Upper lobe of left lung (tissue), 6 donors: Measurements from ENCODE around the gene AFF3. TPM values are rescaled to one million over a fixed set of nuclear protein-coding genes. Genes with fewer than 3 reads are reported as not detected.

Experiments
- ATAC-seq, 2 donors: fragments of 200-7000 bp; cut with Tn5 transposase; one replicate each; pipeline ENCODE4 v1.9.1; 2022; ENCODE audit warnings: mild to moderate bottlenecking in 2 of 2, moderate library complexity in 2 of 2; ENCODE audit not compliant: low FRiP score in 2 of 2
- DNase-seq, 2 donors: peaks; one replicate each; pipeline ENCODE4 v3.0.0-alpha.2; 2019 to 2020
- H3K27ac ChIP-seq, 4 donors: fragments of 200-600 bp; sonication (generic); one replicate each; pipeline ENCODE4 v1.5.1; 2016 to 2019
- H3K27me3 ChIP-seq, 4 donors: fragments of 200-600 bp; sonication (generic); one replicate each; pipeline ENCODE4 v1.5.1; 2017 to 2019
- H3K36me3 ChIP-seq, 4 donors: fragments of 200-600 bp; sonication (generic); one replicate each; pipeline ENCODE4 v1.5.1; 2016 to 2019
- H3K4me1 ChIP-seq, 4 donors: fragments of 200-600 bp; sonication (generic); one replicate each; pipeline ENCODE4 v1.5.1; 2018 to 2019
- H3K4me3 ChIP-seq, 4 donors: fragments of 200-600 bp; sonication (generic); one replicate each; pipeline ENCODE4 v1.5.1; 2017 to 2019; ENCODE audit warnings: mild to moderate bottlenecking in 2 of 4, moderate library complexity in 1 of 4
- H3K9me3 ChIP-seq, 4 donors: fragments of 200-600 bp; sonication (generic); one replicate each; pipeline ENCODE4 v1.5.1; 2018 to 2019
- EP300 ChIP-seq, 4 donors: sonication (generic); formaldehyde crosslinking; IDR thresholded peaks; one replicate each; pipeline ENCODE4 v1.5.1; 2017; ENCODE audit warnings: antibody characterized with exemption in 4 of 4, control low read depth in 2 of 4
- POLR2A ChIP-seq, 4 donors: fragments of 450-650 bp; IDR thresholded peaks; one replicate each; pipeline ENCODE4 v1.5.1; 2016 to 2017; ENCODE audit warnings: antibody characterized with exemption in 4 of 4, mild to moderate bottlenecking in 2 of 4
- POLR2AphosphoS5 ChIP-seq, 2 donors: sonication (generic); formaldehyde crosslinking; IDR thresholded peaks; one replicate each; pipeline ENCODE4 v1.5.1; 2017; ENCODE audit warnings: antibody characterized with exemption in 2 of 2
- WGBS, 2 donors: methylation state at CpG; one replicate each; pipeline ENCODE4 v1.1.5; 2017 to 2018; 5-methylcytosine and 5-hydroxymethylcytosine counted together
- total RNA-seq, 6 donors: library from RNA; depleted of rRNA in 4 of 6; stranded (reverse); fragments of >200 nt in 4 of 6; gene quantifications; one replicate each; pipeline versions ENCODE4 v1.1.0 to v1.2.1, GENCODE V29; 2016 to 2021
- TF ChIP-seq, protein P1 (sequence below), 6 experiments: fragments of 450-650 bp in 4 of 6; fragments of 200-600 bp in 2 of 6; sonication (generic) in 2 of 6; IDR thresholded peaks; one replicate each; pipeline ENCODE4 v1.5.1; 2016 to 2019; ENCODE audit warnings: antibody characterized with exemption in 6 of 6
- donor health status: DM: no; HTN: no; CAD: no; lungs with moderate emphysema.
- donor health status: DM: no; HTN: yes; CAD: no; lungs with severe emphysema.

Gene AFF3
- total RNA-seq, 6 donors from 2014 or later = 21.0 to 195 (median 47.9) TPM

DNA sequence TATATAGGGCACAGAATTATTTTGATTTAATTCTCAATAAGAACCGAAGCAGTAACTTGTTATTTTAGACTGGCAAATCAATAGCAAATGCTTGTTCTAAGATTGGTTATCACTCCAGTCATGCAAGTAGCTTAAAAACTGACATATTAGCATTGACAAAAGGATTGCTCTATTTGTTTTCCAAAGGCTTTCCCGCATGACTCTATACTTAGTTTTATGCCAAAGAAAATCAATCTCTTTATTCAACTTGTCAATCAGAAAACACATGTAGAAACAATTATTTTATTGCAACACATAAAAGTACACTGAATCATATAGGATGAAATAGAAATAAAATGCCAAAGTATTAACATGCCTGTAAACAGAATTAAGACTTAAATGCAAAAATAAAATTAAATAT is 108.4 kb downstream of the AFF3 start:
- Histone ChIP-seq H3K27me3 (no peaks in the 10 kb centered on the region), H3K27ac (no peak overlapping the region), H3K36me3 (no peaks in the 10 kb centered on the region), H3K4me1 (peaks cover 0 to 3% (median 0%) of the 10 kb centered on the region in 4 donors), H3K4me3 (no peak overlapping the region), H3K9me3 (no peaks in the 10 kb centered on the region)
- no peak for ATAC-seq
- TF ChIP-seq POLR2AphosphoS5 (IDR thresholded peaks at IDR 0.05) (no peak), EP300 (IDR thresholded peaks at IDR 0.05) (no peak), POLR2A (IDR thresholded peaks at IDR 0.05) (no peak)
- TF ChIP-seq, protein P1, sequence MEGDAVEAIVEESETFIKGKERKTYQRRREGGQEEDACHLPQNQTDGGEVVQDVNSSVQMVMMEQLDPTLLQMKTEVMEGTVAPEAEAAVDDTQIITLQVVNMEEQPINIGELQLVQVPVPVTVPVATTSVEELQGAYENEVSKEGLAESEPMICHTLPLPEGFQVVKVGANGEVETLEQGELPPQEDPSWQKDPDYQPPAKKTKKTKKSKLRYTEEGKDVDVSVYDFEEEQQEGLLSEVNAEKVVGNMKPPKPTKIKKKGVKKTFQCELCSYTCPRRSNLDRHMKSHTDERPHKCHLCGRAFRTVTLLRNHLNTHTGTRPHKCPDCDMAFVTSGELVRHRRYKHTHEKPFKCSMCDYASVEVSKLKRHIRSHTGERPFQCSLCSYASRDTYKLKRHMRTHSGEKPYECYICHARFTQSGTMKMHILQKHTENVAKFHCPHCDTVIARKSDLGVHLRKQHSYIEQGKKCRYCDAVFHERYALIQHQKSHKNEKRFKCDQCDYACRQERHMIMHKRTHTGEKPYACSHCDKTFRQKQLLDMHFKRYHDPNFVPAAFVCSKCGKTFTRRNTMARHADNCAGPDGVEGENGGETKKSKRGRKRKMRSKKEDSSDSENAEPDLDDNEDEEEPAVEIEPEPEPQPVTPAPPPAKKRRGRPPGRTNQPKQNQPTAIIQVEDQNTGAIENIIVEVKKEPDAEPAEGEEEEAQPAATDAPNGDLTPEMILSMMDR (IDR thresholded peaks at IDR 0.05) = no peak
- DNase-seq = no peak
- 91 to 92% methylated on average over 2 of the region's 2 CpGs for WGBS, 2 donors

DNA sequence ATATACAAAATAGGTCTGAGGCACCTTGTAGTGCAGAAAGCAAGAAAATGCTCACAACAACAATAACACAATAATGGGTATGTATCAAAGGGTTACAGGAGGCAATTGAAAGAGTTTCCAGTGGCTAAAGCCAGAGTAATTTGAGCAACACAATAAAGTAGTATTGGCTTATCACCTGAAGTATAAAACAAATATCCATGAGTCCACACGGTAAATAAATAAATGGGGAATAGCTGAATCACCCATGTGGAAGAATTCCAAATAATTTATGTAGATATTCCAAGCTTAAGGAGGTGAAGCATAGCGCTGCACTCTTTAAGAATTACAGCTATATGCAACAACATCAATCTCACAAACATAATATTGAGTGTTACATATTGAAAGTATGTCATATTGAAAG is 110.8 kb downstream of the AFF3 start:
- no peaks in the 10 kb centered on the region for H3K36me3 ChIP-seq
- no peaks in the 10 kb centered on the region for H3K4me1 ChIP-seq
- no peak for TF ChIP-seq EP300 (IDR thresholded peaks at IDR 0.05)
- TF ChIP-seq, protein P1 (IDR thresholded peaks at IDR 0.05) = no peak
- H3K27ac ChIP-seq = no peak overlapping the region
- DNase-seq (no peak), ATAC-seq (no peak)
- H3K9me3 ChIP-seq = no peaks in the 10 kb centered on the region
- WGBS, 2 donors = 61 to 76% methylated on average over 2 of the region's 2 CpGs
- H3K4me3 ChIP-seq = no peak overlapping the region
- no peaks in the 10 kb centered on the region for H3K27me3 ChIP-seq

DNA sequence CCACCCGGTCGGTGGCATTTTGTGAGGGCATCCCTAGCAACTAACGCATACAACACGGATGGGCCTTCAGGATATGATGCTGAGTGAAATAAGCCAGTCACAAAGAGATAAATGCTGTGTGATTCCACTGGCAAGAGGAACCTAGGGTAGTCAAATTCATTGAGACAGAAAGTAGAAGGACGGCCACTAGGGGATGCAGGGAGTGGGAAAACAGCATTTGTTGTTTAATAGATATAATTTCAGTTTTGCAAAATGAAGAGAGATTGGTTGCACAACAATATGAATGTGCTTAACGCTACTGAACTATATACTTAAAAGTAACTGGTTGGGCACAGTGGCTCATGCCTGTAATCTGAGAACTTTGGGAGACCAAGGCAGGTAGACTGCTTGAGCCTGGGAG is 112.9 kb downstream of the AFF3 start:
- Histone ChIP-seq H3K27ac (no peak overlapping the region), H3K9me3 (no peaks in the 10 kb centered on the region), H3K4me1 (no peaks in the 10 kb centered on the region), H3K4me3 (no peak overlapping the region), H3K27me3 (no peaks in the 10 kb centered on the region), H3K36me3 (no peaks in the 10 kb centered on the region)
- WGBS, 2 donors = 92 to 95% methylated on average over 6 of the region's 6 CpGs
- TF ChIP-seq EP300 (IDR thresholded peaks at IDR 0.05) (no peak), POLR2AphosphoS5 (IDR thresholded peaks at IDR 0.05) (no peak), POLR2A (IDR thresholded peaks at IDR 0.05) (no peak)
- TF ChIP-seq, protein P1 (IDR thresholded peaks at IDR 0.05) = no peak
- DNase-seq (no peak), ATAC-seq (no peak)

DNA sequence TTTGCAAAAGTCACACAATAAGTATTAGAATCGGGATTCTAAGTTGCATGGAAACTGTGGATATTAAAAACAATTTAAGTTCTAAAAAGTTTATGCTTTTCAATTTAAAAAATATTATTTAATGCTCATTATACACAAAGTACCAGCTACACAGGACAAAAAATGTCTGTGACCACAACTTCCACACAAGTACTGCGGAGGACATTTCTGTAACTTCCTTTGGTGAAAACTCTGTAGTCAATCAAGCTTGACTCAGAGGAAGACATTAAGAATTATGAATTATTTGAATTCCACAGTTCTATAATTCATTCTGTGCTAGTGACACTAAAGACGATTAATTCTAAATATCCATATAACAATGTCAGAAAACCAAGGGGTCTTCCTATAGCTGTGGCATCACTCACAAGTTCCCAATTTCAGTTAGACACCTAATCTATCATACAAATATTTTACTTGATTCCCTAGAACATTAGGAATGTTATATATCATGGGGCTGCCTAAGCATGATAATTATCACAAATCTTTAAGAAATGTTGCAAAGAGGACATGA is 120.5 kb downstream of the AFF3 start:
- Histone ChIP-seq H3K4me1 (no peaks in the 10 kb centered on the region), H3K27ac (no peak overlapping the region), H3K36me3 (no peaks in the 10 kb centered on the region), H3K4me3 (no peak overlapping the region), H3K27me3 (no peaks in the 10 kb centered on the region), H3K9me3 (no peaks in the 10 kb centered on the region)
- ATAC-seq = no peak
- TF ChIP-seq, protein P1 (IDR thresholded peaks at IDR 0.05) = no peak
- TF ChIP-seq EP300 (IDR thresholded peaks at IDR 0.05) (no peak), POLR2AphosphoS5 (IDR thresholded peaks at IDR 0.05) (no peak), POLR2A (IDR thresholded peaks at IDR 0.05) (no peak)
- 79 to 81% methylated on average over 3 of the region's 3 CpGs for WGBS, 2 donors
- DNase-seq = no peak

DNA sequence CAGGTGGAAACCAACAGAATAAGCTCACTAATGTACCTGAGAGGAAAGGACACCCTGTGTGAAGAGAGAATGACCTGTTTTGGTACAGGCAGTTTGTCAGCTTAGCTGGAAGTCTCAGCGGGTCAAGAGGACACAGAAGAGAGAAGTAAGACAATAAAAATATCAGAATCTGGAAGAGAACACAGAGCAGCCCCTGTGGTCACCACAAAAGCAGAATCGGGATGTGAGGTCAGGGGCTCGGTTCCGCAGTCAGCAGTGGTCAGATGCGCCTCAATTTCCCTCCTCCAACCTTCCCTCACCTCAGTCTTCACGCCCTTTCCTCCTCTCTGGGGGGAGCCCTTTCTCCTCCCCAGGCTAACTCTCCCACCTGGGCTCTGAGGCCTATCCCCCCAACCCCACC is 122.9 kb downstream of the AFF3 start:
- DNase-seq (no peak), ATAC-seq (no peak)
- H3K9me3 ChIP-seq = no peaks in the 10 kb centered on the region
- no peaks in the 10 kb centered on the region for H3K27me3 ChIP-seq
- H3K27ac ChIP-seq = no peak overlapping the region
- TF ChIP-seq, protein P1 (IDR thresholded peaks at IDR 0.05) = no peak
- no peak for TF ChIP-seq POLR2A (IDR thresholded peaks at IDR 0.05)
- no peak for TF ChIP-seq POLR2AphosphoS5 (IDR thresholded peaks at IDR 0.05)
- H3K36me3 ChIP-seq = no peaks in the 10 kb centered on the region
- no peak overlapping the region for H3K4me3 ChIP-seq
- WGBS, 2 donors = 92 to 93% methylated on average over 6 of the region's 6 CpGs
- H3K4me1 ChIP-seq = no peaks in the 10 kb centered on the region
